H7 (cell line): Measurements from ENCODE around the gene IL1RAPL2. TPM values are rescaled to one million over a fixed set of nuclear protein-coding genes. Genes with fewer than 3 reads are reported as not detected.
"Not testable (repeated sequence)": the region's sequence is repeated elsewhere in the genome, so short reads cannot be mapped to it uniquely, and the experiment has no call there.

ENCODE experiments used
- DNase-seq: peaks from one replicate; pipeline ENCODE4 v3.0.0; 2012
- H3K27me3 ChIP-seq: 2 replicates; pipeline ENCODE4 v1.6.0; 2011; ENCODE audit warnings: mild to moderate bottlenecking, low read length; ENCODE audit not compliant: control insufficient read depth, insufficient read depth
- H3K36me3 ChIP-seq: replicated peaks from 2 replicates; pipeline ENCODE4 v1.5.1; 2011; ENCODE audit warnings: low read length; ENCODE audit not compliant: control insufficient read depth, insufficient read depth
- H3K4me3 ChIP-seq: 2 replicates; pipeline ENCODE4 v1.5.1; 2011; ENCODE audit warnings: low read depth, mild to moderate bottlenecking, control low read depth, low read length, moderate library complexity; ENCODE audit not compliant: insufficient read depth
- total RNA-seq: library from RNA; depleted of rRNA; stranded (reverse); fragments of >200 nt; shearing (Covaris generic); gene quantifications from 2 replicates; pipeline ENCODE4 v1.2.3, GENCODE V29; 2014

IL1RAPL2 gene
- total RNA-seq, 1 experiment from 2014 or later = 0.03 TPM

DNA sequence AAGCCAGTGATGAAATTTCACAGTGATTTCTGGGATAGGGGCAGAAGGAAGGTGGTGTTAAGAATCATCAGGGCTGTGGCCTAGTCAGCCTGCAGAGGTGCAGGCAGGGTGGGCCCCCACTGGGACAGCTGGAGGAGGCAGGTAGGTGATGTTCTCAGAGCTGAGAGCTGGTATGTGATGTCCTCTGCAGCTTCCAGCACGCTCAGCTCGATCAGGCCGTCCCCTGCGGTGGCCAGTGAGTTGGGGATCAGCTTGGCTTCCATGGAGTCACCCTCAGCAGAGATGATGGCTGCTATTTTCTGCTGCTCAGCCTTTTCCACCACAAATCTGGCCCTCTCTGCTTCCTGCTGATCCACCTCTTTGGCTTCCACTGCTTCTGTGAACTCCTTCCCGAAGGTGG, 81.1 kb downstream of the IL1RAPL2 start:
- Histone ChIP-seq H3K27me3 (no peaks in the 10 kb centered on the region), H3K4me3 (no peak overlapping the region), H3K36me3 (no peaks in the 10 kb centered on the region)
- no peak for DNase-seq

DNA sequence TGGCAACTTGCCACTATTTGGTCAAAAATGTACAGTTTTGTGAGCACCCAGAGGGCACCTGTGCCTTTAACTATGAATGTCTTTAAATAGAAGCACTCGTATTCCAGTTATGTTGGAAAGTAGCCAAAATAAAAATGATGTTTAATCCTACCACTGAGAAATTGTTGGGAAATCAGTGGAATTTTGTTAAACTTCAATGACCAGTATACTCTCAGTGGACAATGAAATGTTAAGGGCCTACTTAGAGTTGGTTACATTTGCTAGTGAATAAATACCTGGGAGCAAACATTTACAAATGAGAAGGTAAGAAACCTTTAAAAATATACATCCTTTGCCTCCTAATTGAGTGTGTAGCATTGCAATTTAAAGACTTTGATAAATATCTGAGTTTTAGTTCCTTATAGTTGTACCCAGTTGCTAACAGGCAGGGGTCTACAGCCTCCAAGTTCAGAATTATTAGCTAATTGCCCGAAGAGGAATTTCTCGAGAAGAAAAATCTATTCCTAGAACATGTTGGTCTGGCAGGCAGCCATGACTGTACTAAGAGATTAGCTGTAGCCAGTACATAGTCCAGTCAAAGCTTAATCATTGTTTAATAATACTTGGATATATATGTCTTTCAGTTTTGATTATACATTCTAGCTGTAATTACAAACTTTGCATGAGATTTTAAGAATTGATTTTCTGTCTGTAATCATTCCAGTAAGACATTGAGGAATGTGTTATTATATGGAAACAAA, 93.2 kb downstream of the IL1RAPL2 start:
- H3K36me3 ChIP-seq = no peaks in the 10 kb centered on the region
- H3K4me3 ChIP-seq = no peak overlapping the region
- no peak for DNase-seq
- H3K27me3 ChIP-seq = no peaks in the 10 kb centered on the region

DNA sequence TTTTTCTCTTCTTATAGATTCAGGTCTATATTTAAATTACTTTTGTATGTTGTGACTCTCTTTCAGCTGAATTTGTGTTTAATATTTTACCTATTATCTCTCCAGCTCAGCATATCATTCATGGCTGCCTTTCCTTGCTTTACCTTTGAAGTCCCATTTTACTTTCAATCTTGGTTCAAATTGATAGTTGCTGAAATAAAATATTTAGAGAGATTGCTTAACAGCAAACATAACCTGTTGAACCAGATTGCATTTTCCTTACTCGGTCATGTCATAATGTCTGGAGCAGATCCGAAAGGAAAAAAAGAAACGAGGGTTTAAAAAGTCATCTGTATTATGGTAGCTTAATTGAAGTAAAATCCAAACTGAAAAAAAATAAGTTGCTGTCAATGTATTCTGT, 94.1 kb downstream of the IL1RAPL2 start:
- no peaks in the 10 kb centered on the region for H3K36me3 ChIP-seq
- no peak for DNase-seq
- no peaks in the 10 kb centered on the region for H3K27me3 ChIP-seq
- no peak overlapping the region for H3K4me3 ChIP-seq

DNA sequence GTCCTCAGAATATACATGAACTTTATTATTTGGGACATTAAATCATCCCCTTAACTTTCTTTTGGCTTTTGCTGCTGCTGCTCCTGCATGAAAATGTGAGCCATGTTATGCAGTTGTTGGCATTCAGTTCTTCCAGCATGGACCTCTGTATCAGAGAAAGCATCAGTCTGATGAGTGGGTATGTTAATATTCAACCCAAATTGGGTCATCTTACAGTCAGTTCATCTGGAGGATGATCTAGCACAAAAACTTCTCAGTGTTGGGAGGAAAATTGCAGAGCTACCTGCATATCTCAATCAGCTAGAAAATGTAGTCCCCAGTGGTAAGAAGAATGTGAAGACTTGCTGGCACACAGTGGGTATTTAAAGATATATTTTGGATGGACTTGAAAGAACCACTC, 96.7 kb downstream of the IL1RAPL2 start:
- no peak overlapping the region for H3K4me3 ChIP-seq
- DNase-seq = no peak
- no peaks in the 10 kb centered on the region for H3K27me3 ChIP-seq
- no peaks in the 10 kb centered on the region for H3K36me3 ChIP-seq

DNA sequence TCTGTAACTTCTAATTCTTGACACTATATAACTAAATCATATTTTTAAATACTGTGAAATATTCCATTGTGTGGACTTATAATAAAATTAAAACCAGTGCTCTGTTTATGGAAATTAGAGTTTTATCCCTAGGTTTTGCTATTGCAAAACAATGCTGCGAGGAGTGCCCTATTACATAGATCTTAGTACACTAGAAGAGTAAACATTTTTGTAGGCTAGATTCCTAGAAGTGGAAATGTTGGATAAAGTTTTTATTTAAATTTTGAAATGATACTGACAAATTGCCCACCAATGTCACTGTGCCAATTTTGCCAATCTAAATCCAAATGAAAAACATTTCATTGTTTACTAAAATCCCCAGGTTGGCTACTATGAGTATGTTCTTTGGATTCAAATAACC, 99.7 kb downstream of the IL1RAPL2 start:
- Histone ChIP-seq H3K36me3 (no peaks in the 10 kb centered on the region), H3K4me3 (no peak overlapping the region), H3K27me3 (no peaks in the 10 kb centered on the region)
- no peak for DNase-seq

DNA sequence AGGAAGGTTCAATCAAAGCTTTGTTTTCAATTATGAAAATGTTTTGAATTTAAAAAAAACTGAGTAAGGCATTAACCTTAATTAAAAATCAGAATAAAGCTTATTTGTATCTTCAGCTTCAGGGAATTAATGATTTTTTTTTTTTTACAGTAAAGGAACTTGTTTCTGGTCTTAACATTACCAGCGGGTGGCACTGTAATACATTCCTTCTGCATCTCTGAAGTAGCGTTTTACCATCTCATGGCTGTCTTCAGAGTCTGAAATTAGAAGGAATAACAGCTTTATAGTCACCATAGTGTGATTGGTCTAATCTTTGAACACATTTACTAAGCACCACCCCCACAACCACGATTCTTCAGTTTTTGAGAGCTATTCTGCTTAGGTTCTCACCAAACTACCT, 102.6 kb downstream of the IL1RAPL2 start:
- no peak overlapping the region for H3K4me3 ChIP-seq
- peak; percentile 3 for DNase-seq
- no peaks in the 10 kb centered on the region for H3K27me3 ChIP-seq
- H3K36me3 ChIP-seq = no peaks in the 10 kb centered on the region

DNA sequence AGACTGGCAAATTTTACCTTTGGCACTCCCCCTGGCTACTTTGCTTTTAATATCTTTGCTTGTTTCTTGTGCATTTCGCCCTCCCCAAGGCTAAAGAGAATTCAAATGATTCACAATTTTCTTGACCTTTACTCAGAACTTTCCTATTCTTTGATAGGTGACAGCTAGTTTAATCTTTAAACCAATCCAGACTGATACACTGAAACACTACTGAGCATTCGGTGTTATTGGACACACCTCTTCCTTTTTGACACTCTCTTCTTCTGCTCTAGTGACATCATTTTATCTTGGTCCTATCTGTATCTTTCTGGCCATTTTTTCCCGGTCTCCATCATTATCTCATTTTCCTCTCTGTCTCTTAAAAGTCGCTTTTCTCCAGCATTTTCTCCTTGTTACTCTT, 103.1 kb downstream of the IL1RAPL2 start:
- H3K4me3 ChIP-seq = no peak overlapping the region
- no peaks in the 10 kb centered on the region for H3K27me3 ChIP-seq
- no peak for DNase-seq
- no peaks in the 10 kb centered on the region for H3K36me3 ChIP-seq

DNA sequence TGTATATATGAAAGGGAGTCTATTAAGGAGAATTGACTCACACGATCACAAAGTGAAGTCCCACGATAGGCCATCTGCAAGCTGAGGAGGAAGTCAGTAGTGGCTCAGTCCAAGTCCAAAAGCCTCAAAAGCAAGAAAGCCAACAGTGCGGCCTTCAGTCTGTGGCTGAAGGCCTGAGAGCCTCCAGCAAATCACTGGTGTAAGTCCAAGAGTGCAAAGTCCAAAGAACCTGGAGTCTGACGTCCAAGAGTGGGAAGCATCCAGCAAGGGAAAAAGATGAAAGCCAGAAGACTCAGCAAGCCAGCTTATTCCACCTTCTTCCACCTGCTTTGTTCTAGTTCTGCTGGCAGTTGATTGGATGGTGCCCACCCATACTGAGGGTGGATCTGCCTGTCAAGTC, 104.1 kb downstream of the IL1RAPL2 start:
- Histone ChIP-seq H3K36me3 (no peaks in the 10 kb centered on the region), H3K27me3 (no peaks in the 10 kb centered on the region), H3K4me3 (no peak overlapping the region)
- DNase-seq = no peak

DNA sequence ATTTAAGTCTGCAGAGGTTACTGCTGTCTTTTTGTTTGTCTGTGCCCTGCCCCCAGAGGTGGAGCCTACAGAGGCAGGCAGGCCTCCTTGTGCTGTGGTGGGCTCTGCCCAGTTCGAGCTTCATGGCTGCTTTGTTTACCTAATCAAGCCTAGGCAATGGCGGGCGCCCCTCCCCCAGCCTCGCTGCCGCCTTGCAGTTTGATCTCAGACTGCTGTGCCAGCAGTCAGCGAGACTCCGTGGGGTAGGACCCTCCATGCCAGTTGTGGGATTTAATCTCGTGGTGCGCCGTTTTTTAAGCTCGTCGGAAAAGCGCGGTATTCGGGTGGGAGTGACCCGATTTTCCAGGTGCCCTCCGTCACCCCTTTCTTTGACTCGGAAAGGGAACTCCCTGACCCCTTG, 111.5 kb downstream of the IL1RAPL2 start:
- not testable (repeated sequence) for H3K27me3 ChIP-seq, H3K36me3 ChIP-seq, H3K4me3 ChIP-seq, DNase-seq

DNA sequence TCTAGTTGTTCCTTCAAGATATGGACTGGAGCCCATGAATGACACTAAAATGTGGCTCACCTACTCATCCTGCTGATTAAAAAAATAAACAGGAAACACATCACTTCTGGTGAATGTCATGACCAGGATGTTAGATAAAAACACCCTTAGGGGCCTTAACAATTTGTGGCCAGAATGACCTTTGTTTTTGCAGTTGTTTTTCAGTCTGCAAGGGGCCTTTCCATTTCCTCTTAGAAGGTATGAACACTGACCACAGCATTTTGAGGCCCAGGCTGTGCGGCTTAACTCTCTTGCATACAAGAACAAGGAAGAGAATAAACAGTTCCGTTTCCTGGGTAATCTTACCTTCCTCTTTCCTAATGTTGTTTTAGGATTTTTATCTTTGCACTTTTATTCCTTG, 113.2 kb downstream of the IL1RAPL2 start:
- H3K27me3 ChIP-seq = no peaks in the 10 kb centered on the region
- H3K4me3 ChIP-seq = no peak overlapping the region
- no peaks in the 10 kb centered on the region for H3K36me3 ChIP-seq
- DNase-seq = no peak

DNA sequence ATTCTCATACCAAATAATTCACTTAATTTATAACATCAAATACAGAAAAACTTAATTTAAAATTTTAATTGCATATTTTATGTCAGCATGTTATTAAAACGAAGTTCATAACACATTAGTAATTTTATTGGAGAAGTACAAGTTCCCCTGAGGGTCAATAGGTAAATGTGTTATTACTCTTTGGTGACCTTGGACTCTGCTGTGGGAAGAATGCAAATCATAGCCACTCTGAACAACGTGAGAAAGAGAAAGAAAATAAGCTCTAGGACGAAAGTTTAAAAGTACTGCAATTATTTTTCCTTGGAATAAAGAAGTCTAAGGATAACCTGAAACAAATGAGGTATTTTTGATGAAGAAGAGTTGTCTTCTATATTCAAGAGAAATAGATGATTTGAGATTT, 115.2 kb downstream of the IL1RAPL2 start:
- Histone ChIP-seq H3K36me3 (no peaks in the 10 kb centered on the region), H3K4me3 (no peak overlapping the region), H3K27me3 (no peaks in the 10 kb centered on the region)
- DNase-seq = no peak

DNA sequence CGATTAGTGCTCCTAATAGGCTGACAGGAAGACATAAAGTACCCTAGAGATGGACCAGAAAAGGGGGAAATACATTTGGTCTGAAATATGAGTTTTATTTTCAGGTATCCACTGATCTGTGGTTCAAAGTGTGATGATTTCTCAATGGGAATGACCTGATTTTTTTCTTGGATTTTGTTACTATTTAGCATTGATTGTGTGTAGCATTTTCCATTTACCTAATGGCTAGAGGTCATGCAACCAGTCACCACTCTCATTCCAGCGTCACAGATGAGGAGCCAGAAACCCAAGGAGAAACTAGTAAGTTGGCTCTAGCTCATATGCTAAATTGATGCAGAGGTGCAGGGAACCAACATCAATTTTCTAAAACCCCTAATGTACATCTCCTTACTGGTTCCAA, 118.1 kb downstream of the IL1RAPL2 start:
- DNase-seq = no peak
- Histone ChIP-seq H3K36me3 (no peaks in the 10 kb centered on the region), H3K4me3 (no peak overlapping the region), H3K27me3 (no peaks in the 10 kb centered on the region)

DNA sequence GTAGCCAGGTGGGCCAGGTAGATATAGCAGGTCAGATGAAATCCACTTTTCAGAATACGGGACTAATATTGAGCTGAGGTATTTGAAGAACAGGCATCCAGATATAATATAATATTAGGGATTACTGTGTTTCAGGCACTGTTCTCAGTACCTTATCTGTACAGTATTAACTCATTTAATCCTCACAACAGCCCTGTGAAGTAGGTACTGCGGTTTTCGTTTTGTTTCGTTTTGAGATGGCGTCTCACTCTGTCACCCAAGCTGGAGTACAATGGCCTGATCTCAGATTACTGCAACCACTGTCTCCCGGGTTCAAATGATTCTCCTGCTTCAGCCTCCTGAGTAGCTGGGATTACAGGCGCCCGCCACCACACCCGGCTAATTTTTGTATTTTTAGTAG, 129.6 kb downstream of the IL1RAPL2 start:
- Histone ChIP-seq H3K27me3 (no peaks in the 10 kb centered on the region), H3K4me3 (no peak overlapping the region), H3K36me3 (no peaks in the 10 kb centered on the region)
- no peak for DNase-seq

DNA sequence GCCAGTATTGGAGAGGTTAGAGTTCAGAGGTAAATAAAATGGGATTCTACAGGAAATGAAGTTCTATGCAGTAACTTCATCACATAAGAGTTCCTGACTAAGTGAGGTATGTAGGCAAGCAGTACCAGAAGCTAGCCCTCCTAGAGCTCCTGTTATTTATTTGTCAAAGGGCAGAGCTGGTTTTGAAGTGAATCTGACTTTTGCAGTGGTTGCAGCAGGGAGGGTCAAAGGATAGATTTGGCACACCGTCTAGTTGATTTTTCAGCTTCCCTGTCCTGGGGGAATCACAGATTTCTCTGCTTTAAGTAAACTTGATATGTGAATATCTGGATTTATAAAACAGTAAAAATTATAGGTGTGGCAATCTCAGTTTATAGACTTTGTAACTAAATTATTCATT, 130.7 kb downstream of the IL1RAPL2 start:
- no peaks in the 10 kb centered on the region for H3K27me3 ChIP-seq
- H3K36me3 ChIP-seq = no peaks in the 10 kb centered on the region
- no peak overlapping the region for H3K4me3 ChIP-seq
- no peak for DNase-seq

DNA sequence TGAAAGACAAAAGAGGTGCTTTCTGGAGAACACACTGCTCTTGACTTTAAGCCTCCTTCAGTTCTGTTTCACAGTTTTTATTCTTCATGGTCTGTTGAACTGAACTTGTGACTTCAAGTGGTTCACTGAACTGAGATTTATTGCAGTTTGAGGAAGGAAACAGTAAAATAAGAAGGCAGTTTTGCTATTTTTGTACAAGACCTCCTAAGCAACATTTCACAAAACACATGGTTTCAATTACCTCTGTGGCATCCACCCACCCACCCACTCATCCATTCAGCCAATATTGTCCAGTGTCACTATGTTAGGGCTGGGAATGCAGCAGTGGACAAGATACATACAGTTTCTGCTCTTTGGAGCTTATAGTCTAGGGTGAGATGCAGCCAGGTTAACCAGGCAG, 131.3 kb downstream of the IL1RAPL2 start:
- Histone ChIP-seq H3K36me3 (no peaks in the 10 kb centered on the region), H3K4me3 (no peak overlapping the region), H3K27me3 (no peaks in the 10 kb centered on the region)
- no peak for DNase-seq

DNA sequence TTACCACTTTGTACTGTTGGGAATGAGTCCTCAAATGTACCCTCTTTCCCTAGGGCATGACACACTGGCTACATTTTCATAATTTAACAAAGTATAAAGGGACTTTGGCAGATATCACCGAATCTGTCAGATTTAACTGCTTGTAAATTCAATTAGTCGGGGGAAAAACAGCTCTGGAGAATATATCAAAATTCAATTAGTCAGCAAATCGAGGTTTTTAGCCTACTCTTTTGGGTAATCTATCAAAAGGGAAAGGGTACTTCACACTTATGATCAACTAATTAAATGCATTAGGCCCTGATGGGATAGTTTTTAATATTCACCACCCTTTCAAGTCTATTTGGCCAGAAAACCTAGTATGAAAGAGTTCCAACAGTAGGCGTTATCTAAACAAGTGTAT, 141.0 kb downstream of the IL1RAPL2 start:
- no peak for DNase-seq

More for the DNA sequence above, 141.0 kb downstream of the IL1RAPL2 start:
- no peaks in the 10 kb centered on the region for H3K36me3 ChIP-seq
- no peak overlapping the region for H3K4me3 ChIP-seq
- H3K27me3 ChIP-seq = no peaks in the 10 kb centered on the region; the same call in 1 of the 2 replicates
